ENCODE measurements around the gene CDC42BPB.
A peak's percentile ranks its signal among the peaks of the same experiment; 100 is the strongest.

Gene CDC42BPB

DNA sequence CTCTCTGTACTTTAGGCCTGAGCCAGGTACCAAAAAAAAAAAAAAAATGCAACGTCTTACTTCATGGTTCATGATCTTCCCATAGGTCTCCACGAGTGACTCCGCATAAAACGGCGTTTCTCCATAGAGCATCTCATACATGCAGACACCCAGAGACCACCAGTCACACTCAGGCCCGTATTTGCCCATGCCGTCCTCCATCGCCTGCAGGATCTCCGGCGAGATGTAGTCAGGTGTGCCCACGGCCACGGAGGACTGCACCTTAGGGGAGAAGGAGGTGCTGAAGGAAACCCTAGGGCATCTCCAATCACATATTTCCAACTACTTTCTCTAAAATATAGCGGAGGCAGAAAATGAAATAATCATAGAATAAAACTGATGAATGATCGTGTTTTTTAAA lies 73.9 kb downstream of the CDC42BPB start:
- TF ChIP-seq, protein P1, sequence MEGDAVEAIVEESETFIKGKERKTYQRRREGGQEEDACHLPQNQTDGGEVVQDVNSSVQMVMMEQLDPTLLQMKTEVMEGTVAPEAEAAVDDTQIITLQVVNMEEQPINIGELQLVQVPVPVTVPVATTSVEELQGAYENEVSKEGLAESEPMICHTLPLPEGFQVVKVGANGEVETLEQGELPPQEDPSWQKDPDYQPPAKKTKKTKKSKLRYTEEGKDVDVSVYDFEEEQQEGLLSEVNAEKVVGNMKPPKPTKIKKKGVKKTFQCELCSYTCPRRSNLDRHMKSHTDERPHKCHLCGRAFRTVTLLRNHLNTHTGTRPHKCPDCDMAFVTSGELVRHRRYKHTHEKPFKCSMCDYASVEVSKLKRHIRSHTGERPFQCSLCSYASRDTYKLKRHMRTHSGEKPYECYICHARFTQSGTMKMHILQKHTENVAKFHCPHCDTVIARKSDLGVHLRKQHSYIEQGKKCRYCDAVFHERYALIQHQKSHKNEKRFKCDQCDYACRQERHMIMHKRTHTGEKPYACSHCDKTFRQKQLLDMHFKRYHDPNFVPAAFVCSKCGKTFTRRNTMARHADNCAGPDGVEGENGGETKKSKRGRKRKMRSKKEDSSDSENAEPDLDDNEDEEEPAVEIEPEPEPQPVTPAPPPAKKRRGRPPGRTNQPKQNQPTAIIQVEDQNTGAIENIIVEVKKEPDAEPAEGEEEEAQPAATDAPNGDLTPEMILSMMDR (IDR thresholded peaks at IDR 0.05; ENCODE audit: control insufficient read depth, extremely low read depth, insufficient read depth), result no peak
- no peak for DNase-seq (ENCODE audit: low read depth)
- H3K4me3 ChIP-seq (ENCODE audit: low read depth, low read length), result no peak overlapping the region

DNA sequence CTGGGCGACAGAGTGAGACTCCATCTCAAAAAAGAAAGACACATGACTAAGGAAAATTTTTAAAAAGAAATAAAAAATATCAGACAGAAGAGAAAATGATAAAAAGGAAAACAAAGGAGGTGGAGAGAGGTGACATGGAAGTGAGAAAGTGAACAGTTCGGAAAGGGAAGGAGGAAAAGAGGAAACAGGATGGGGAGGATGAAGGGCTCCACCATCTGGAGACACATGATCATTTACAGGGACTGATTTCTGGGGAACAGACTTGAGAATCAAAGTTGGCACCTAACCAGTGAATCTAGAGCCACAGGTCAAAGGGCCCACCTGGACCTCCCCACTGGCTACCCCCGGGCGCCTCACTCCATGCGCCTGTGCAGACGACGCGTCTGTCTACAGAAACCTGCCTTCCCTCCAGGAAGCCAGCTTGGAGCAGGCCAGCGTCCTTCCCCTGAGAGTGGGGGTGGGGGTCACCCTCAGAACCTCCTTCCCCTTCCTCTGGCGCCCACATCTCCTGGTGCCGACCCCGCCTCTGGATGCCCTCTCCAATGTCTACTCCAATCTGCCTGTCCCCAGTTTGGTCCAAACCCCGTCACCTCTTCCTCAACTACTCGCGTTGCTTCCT lies 74.4 kb downstream of the CDC42BPB start:
- TF ChIP-seq, protein P1 (IDR thresholded peaks at IDR 0.05; ENCODE audit: control insufficient read depth, extremely low read depth, insufficient read depth), result peak; percentile 39
- DNase-seq (ENCODE audit: low read depth), result no peak
- no peak overlapping the region for H3K4me3 ChIP-seq (ENCODE audit: low read depth, low read length)

DNA sequence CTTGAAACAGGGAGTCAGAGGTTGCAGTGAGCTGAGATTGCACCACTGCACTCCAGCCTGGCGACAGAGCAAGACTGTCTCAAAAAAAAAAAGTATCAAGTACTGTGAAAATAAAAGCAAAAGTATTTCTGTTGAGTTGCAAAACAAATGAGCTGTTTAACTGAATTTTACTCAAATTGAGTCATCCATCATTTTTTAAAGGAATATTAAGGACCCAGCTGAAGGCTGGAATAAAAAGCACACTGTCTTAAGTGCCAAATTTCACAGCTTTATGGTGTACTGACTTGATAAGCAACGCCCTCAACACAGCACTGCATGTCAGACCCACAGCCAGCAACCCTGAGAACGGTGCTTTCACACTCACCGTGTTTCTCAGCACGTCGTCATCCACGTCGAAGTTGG lies 76.9 kb downstream of the CDC42BPB start:
- TF ChIP-seq, protein P1 (IDR thresholded peaks at IDR 0.05; ENCODE audit: control insufficient read depth, extremely low read depth, insufficient read depth), result no peak
- DNase-seq (ENCODE audit: low read depth), result no peak
- H3K4me3 ChIP-seq (ENCODE audit: low read depth, low read length), result no peak overlapping the region

DNA sequence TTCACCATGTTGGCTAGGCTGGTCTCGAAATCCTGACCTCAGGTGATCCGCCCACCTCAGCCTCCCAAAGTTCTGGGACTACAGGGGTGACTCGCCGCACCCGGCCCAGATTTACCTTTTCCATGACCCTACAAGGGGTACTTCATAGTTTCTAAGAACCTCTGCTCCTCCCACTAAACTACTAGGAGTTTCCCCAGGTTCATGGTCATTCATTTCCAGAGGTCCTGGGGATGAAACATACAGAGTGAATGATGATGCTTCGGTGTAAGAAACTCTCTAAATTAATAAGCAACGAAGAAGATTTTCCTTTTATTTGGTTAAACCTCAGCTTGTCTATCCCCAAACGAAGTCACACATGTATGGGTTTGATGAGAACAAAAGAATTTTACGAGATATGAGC lies 77.9 kb downstream of the CDC42BPB start:
- TF ChIP-seq, protein P1 (IDR thresholded peaks at IDR 0.05; ENCODE audit: control insufficient read depth, extremely low read depth, insufficient read depth), result no peak
- DNase-seq (ENCODE audit: low read depth), result no peak

DNA sequence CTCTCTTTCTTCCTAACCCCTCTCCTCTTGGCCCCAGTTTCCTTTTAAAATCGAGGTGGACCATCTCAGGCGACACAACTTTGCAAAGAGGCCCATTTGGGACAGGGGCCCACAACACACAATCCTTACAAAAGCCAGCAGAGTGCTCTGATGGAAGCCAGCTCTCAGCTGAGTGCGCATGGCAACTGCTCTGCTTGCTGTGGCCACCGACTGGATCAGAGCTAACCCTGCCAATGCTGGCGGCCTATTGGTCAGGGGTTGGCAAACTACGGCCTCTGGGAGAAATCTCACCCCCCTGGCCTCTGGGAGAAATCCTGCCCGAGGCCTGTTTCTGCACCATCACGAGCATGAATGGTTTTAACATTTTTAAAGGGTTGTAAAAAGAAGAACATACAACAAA lies 79.9 kb downstream of the CDC42BPB start:
- H3K4me3 ChIP-seq (ENCODE audit: low read depth, low read length), result no peak overlapping the region
- peak; percentile 79 for DNase-seq (ENCODE audit: low read depth)
- TF ChIP-seq, protein P1 (IDR thresholded peaks at IDR 0.05; ENCODE audit: control insufficient read depth, extremely low read depth, insufficient read depth), result no peak

More for the DNA sequence above, 77.9 kb downstream of the CDC42BPB start:
- no peak overlapping the region for H3K4me3 ChIP-seq (ENCODE audit: low read depth, low read length)

DNA sequence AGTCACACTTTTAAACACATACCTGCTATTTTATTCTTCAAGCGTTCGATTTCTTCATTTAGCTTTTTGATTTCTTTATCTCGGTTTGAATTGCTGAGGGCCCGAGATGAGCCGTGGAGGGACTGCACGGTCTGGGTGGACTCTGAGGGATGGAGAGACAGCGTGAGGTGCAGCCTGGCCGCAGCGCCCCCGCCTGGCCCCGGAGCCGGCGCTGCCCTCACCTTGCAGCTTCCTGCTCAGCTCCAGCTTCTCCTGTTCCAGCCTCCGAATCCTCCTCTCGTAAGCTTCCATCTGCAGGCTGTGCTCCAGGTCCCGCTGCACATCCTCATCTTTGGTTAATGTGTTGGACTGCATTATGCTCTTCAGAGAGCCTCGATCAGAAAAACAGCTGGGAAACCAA lies 81.7 kb downstream of the CDC42BPB start:
- TF ChIP-seq, protein P1 (IDR thresholded peaks at IDR 0.05; ENCODE audit: control insufficient read depth, extremely low read depth, insufficient read depth), result no peak
- no peak for DNase-seq (ENCODE audit: low read depth)
- no peak overlapping the region for H3K4me3 ChIP-seq (ENCODE audit: low read depth, low read length)

DNA sequence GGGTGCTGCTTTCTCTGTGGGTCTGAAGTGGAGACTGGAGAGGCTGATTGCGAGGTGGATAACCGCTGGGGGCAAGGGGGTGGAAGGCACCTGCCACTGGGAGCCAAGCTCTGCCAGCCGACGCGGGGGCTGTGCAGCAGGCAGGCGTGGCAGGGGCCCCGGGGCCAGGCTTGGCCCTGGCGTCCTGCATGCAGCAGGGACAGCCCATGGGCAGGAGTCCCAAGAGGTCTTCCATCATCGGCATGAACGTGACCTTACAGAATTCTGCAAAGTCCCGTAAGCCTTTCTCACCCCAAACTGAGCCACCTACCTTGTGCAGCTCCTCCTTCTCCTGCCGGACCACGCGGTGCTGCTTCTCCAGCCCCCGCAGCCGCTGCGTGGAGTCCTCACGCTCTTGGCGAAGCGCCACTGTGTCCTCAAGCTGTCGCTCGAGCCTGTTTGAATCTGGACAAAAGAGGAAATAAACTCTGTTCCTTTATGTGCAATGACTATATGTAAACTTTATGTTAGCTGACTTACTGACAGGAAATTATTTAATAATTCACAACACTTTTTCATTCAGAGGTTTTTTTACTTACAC lies 83.6 kb downstream of the CDC42BPB start:
- DNase-seq (ENCODE audit: low read depth), result no peak
- TF ChIP-seq, protein P1 (IDR thresholded peaks at IDR 0.05; ENCODE audit: control insufficient read depth, extremely low read depth, insufficient read depth), result no peak

More for the DNA sequence above, 83.6 kb downstream of the CDC42BPB start:
- H3K4me3 ChIP-seq (ENCODE audit: low read depth, low read length), result no peak overlapping the region

Measured in LNCaP clone FGC (cell line).